HEK293 (cell line): Measurements from ENCODE around the gene IL1RAPL1.

Source experiments
- CTCF ChIA-PET: fragments of 350-600 bp; formaldehyde crosslinking; extraction: SDS; loops from one replicate; lab custom pipeline; 2021; ENCODE audit warnings: antibody characterized with exemption; lab: Yijun Ruan, JAX
- POLR2A ChIA-PET: fragments of 300-600 bp; formaldehyde crosslinking; extraction: SDS; loops from one replicate; lab custom pipeline; 2020; ENCODE audit warnings: antibody characterized with exemption, inconsistent platforms; lab: Yijun Ruan, JAX
- H3K27ac ChIP-seq: fragments of 200-500 bp; sonication (Bioruptor generic); 2 replicates; pipeline ENCODE4 v1.5.1; 2014; ENCODE audit warnings: low read depth, low read length, control low read depth, inconsistent platforms; ENCODE audit errors: extremely low read depth
- H3K36me3 ChIP-seq, 2 experiments: fragments of 200-500 bp in 1 of 2; sonication (Bioruptor generic) in 1 of 2; 1 replicate in 1 of 2; 2 replicates in 1 of 2; pipeline ENCODE4 v1.5.1; 2014 to 2017; ENCODE audit warnings: inconsistent platforms in 2 of 2, low read length in 2 of 2; ENCODE audit not compliant: control insufficient read depth in 2 of 2, insufficient read depth in 1 of 2
- H3K4me1 ChIP-seq: fragments of 200-500 bp; sonication (Bioruptor generic); 2 replicates; pipeline ENCODE4 v1.5.1; 2014; ENCODE audit warnings: mild to moderate bottlenecking, low read length, inconsistent platforms; ENCODE audit not compliant: control insufficient read depth, insufficient read depth
- H3K4me3 ChIP-seq: 2 replicates; pipeline ENCODE4 v1.5.1; 2011; ENCODE audit warnings: low read depth, mild to moderate bottlenecking, control low read depth, low read length, moderate library complexity
- H3K9me3 ChIP-seq: fragments of 200-500 bp; sonication (Bioruptor generic); 2 replicates; pipeline ENCODE4 v1.5.1; 2014; ENCODE audit warnings: low read depth, low read length, inconsistent platforms; ENCODE audit not compliant: control insufficient read depth, insufficient read depth
- BCL6B ChIP-seq: fragments of 450-650 bp; formaldehyde crosslinking; IDR thresholded peaks from 2 replicates; pipeline ENCODE4 v1.5.1; 2017; ENCODE audit warnings: missing biosample characterization, missing genetic modification characterization
- ELK4 ChIP-seq: IDR thresholded peaks from 2 replicates; pipeline ENCODE4 v1.6.1; 2011; ENCODE audit warnings: mild to moderate bottlenecking, low read depth, low read length, borderline replicate concordance
- FEZF1 ChIP-seq: fragments of 450-650 bp; formaldehyde crosslinking; IDR thresholded peaks from 2 replicates; pipeline ENCODE4 v1.5.1; 2016; ENCODE audit warnings: missing biosample characterization, missing genetic modification characterization
- HOXC10 ChIP-seq: sonication (generic); formaldehyde crosslinking; IDR thresholded peaks from 2 replicates; pipeline ENCODE4 v1.8.1; 2023; ENCODE audit warnings: mild to moderate bottlenecking, missing genetic modification reagents
- SALL2 ChIP-seq: fragments of 450-650 bp; formaldehyde crosslinking; IDR thresholded peaks from 2 replicates; pipeline ENCODE4 v1.5.0; 2017; ENCODE audit warnings: missing biosample characterization, mild to moderate bottlenecking, missing genetic modification characterization, borderline replicate concordance
- WT1 ChIP-seq: fragments of 450-650 bp; formaldehyde crosslinking; IDR thresholded peaks from 2 replicates; pipeline ENCODE4 v1.5.1; 2016; ENCODE audit warnings: missing biosample characterization, missing genetic modification characterization
- ZBTB44 ChIP-seq: fragments of 450-650 bp; IDR thresholded peaks from 2 replicates; pipeline ENCODE4 v1.5.1; 2018; ENCODE audit warnings: missing biosample characterization, mild to moderate bottlenecking, missing genetic modification characterization
- ZEB2 ChIP-seq: fragments of 450-650 bp; formaldehyde crosslinking; IDR thresholded peaks from 2 replicates; pipeline ENCODE4 v1.5.1; 2016; ENCODE audit warnings: missing biosample characterization, missing genetic modification characterization
- ZNF221 ChIP-seq: fragments of 450-650 bp; formaldehyde crosslinking; IDR thresholded peaks from 2 replicates; pipeline ENCODE4 v1.5.1; 2017; ENCODE audit warnings: missing biosample characterization, missing genetic modification characterization, borderline replicate concordance
- ZNF248 ChIP-seq: fragments of 450-650 bp; formaldehyde crosslinking; IDR thresholded peaks from 2 replicates; pipeline ENCODE4 v1.5.1; 2017; ENCODE audit warnings: missing biosample characterization, missing genetic modification characterization
- ZNF26 ChIP-seq: fragments of 450-650 bp; formaldehyde crosslinking; IDR thresholded peaks from 2 replicates; pipeline ENCODE4 v1.5.1; 2016; ENCODE audit warnings: missing biosample characterization, missing genetic modification characterization
- ZNF292 ChIP-seq: fragments of 450-650 bp; formaldehyde crosslinking; IDR thresholded peaks from 2 replicates; pipeline ENCODE4 v1.5.1; 2016; ENCODE audit warnings: low read depth, missing biosample characterization, missing genetic modification characterization, borderline replicate concordance
- ZNF302 ChIP-seq: fragments of 450-650 bp; formaldehyde crosslinking; IDR thresholded peaks from 2 replicates; pipeline ENCODE4 v1.5.1; 2016; ENCODE audit warnings: missing biosample characterization, missing genetic modification characterization, low read depth
- ZNF354C ChIP-seq: fragments of 450-650 bp; formaldehyde crosslinking; IDR thresholded peaks from 2 replicates; pipeline ENCODE4 v1.5.1; 2016; ENCODE audit warnings: missing biosample characterization, missing genetic modification characterization, low read depth, borderline replicate concordance
- ZNF398 ChIP-seq: fragments of 450-650 bp; formaldehyde crosslinking; IDR thresholded peaks from 2 replicates; pipeline ENCODE4 v1.5.1; 2017; ENCODE audit warnings: missing biosample characterization, missing genetic modification characterization
- ZNF416 ChIP-seq: fragments of 450-650 bp; formaldehyde crosslinking; IDR thresholded peaks from 2 replicates; pipeline ENCODE4 v1.5.1; 2016; ENCODE audit warnings: missing biosample characterization, missing genetic modification characterization
- ZNF513 ChIP-seq: fragments of 450-650 bp; IDR thresholded peaks from 2 replicates; pipeline ENCODE4 v1.5.1; 2018; ENCODE audit warnings: missing biosample characterization, missing genetic modification characterization
- ZNF544 ChIP-seq: fragments of 450-650 bp; formaldehyde crosslinking; IDR thresholded peaks from 2 replicates; pipeline ENCODE4 v1.5.0; 2017; ENCODE audit warnings: missing biosample characterization, missing genetic modification characterization
- ZNF555 ChIP-seq: fragments of 450-650 bp; formaldehyde crosslinking; conservative IDR thresholded peaks from 2 replicates; pipeline ENCODE4 v1.5.1; 2017; ENCODE audit warnings: missing biosample characterization, mild to moderate bottlenecking, missing genetic modification characterization, inconsistent platforms

The IL1RAPL1 gene

GRCh38 chrX:28668957-28669356 is 81.7 kb downstream of the IL1RAPL1 start (continued):
- TF ChIP-seq ZNF398 (no peak), ZNF555 (tag by site-specific recombination) (no peak), ZEB2 (tag by site-specific recombination) (no peak), FEZF1 (tag by site-specific recombination) (no peak), ZNF302 (tag by site-specific recombination) (no peak)

GRCh38 chrX:28670074-28670473 is 82.8 kb downstream of the IL1RAPL1 start:
- ChIA-PET POLR2A (no interaction called here), CTCF (no interaction called here)
- Histone ChIP-seq H3K27ac (no peak overlapping the region), H3K4me3 (no peak overlapping the region), H3K4me1 (no peaks in the 10 kb centered on the region), H3K36me3 (no peaks in the 10 kb centered on the region), H3K9me3 (no peaks in the 10 kb centered on the region)
- TF ChIP-seq ZNF513 (tag by site-specific recombination) (no peak), ZNF292 (tag by site-specific recombination) (no peak)

- POLR2A ChIA-PET = no interaction called here
Observed at GRCh38 chrX:28675173-28675572, 87.9 kb downstream of the IL1RAPL1 start.

GRCh38 chrX:28693101-28693500 is 105.9 kb downstream of the IL1RAPL1 start:
- Histone ChIP-seq H3K4me3 (no peak overlapping the region), H3K9me3 (no peaks in the 10 kb centered on the region), H3K27ac (no peak overlapping the region), H3K36me3 (no peaks in the 10 kb centered on the region), H3K4me1 (no peaks in the 10 kb centered on the region)
- POLR2A ChIA-PET = no interaction called here
- CTCF ChIA-PET = no interaction called here
- TF ChIP-seq ELK4 = no peak
- TF ChIP-seq BCL6B (tag by site-specific recombination) = no peak
- no peak for TF ChIP-seq ZNF26
- no peak for TF ChIP-seq ZNF354C (tag by site-specific recombination)
- no peak for TF ChIP-seq ZNF221 (tag by site-specific recombination)
- no peak for TF ChIP-seq ZNF416 (tag by site-specific recombination)
- TF ChIP-seq WT1 (tag by site-specific recombination) = no peak
- no peak for TF ChIP-seq SALL2
- TF ChIP-seq ZNF248 (tag by site-specific recombination) = no peak

More at GRCh38 chrX:28675173-28675572, 87.9 kb downstream of the IL1RAPL1 start:
- Histone ChIP-seq H3K4me3 (no peak overlapping the region), H3K36me3 (no peaks in the 10 kb centered on the region), H3K27ac (no peak overlapping the region), H3K4me1 (no peaks in the 10 kb centered on the region), H3K9me3 (no peaks in the 10 kb centered on the region)
- CTCF ChIA-PET = no interaction called here
- TF ChIP-seq ZNF416 (tag by site-specific recombination) (no peak), ZNF544 (no peak), ZBTB44 (tag by site-specific recombination) (no peak), FEZF1 (tag by site-specific recombination) (no peak), HOXC10 (CRISPR knock-in tag) (no peak)
